Kidney epithelial cell (primary cell): ENCODE data around the gene HIC1. TPM values are rescaled to one million over a fixed set of nuclear protein-coding genes. Genes with fewer than 3 reads are reported as not detected.
"Not testable (repeated sequence)": the region's sequence is repeated elsewhere in the genome, so short reads cannot be mapped to it uniquely, and the experiment has no call there.

Experiments
- DNase-seq: peaks from one replicate; pipeline ENCODE4 v3.0.0-alpha.2; 2010; ENCODE audit warnings: low read depth
- H3K27me3 ChIP-seq: 2 replicates; pipeline ENCODE4 v1.6.0; 2011; ENCODE audit warnings: low read length; ENCODE audit not compliant: control insufficient read depth, insufficient read depth
- H3K36me3 ChIP-seq: 2 replicates; pipeline ENCODE4 v1.5.1; 2011; ENCODE audit warnings: low read length; ENCODE audit not compliant: control insufficient read depth, insufficient read depth
- H3K4me3 ChIP-seq: 2 replicates; pipeline ENCODE4 v1.5.1; 2011; ENCODE audit warnings: low read depth, mild to moderate bottlenecking, control low read depth, low read length
- total RNA-seq: library from RNA; depleted of rRNA; stranded (reverse); fragments of >200 nt; gene quantifications from 2 replicates; pipeline ENCODE4 v1.2.3, GENCODE V29; 2015
- TF ChIP-seq, protein P1 (sequence below): IDR thresholded peaks from 2 replicates; pipeline ENCODE4 v1.5.1; 2011; ENCODE audit warnings: mild to moderate bottlenecking, moderate library complexity, low read length, control low read depth, inconsistent platforms; ENCODE audit not compliant: insufficient read depth, poor library complexity, severe bottlenecking

Gene HIC1, protein sequence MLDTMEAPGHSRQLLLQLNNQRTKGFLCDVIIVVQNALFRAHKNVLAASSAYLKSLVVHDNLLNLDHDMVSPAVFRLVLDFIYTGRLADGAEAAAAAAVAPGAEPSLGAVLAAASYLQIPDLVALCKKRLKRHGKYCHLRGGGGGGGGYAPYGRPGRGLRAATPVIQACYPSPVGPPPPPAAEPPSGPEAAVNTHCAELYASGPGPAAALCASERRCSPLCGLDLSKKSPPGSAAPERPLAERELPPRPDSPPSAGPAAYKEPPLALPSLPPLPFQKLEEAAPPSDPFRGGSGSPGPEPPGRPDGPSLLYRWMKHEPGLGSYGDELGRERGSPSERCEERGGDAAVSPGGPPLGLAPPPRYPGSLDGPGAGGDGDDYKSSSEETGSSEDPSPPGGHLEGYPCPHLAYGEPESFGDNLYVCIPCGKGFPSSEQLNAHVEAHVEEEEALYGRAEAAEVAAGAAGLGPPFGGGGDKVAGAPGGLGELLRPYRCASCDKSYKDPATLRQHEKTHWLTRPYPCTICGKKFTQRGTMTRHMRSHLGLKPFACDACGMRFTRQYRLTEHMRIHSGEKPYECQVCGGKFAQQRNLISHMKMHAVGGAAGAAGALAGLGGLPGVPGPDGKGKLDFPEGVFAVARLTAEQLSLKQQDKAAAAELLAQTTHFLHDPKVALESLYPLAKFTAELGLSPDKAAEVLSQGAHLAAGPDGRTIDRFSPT
- 8.8 and 11.9 TPM in 2 replicates for total RNA-seq

DNA sequence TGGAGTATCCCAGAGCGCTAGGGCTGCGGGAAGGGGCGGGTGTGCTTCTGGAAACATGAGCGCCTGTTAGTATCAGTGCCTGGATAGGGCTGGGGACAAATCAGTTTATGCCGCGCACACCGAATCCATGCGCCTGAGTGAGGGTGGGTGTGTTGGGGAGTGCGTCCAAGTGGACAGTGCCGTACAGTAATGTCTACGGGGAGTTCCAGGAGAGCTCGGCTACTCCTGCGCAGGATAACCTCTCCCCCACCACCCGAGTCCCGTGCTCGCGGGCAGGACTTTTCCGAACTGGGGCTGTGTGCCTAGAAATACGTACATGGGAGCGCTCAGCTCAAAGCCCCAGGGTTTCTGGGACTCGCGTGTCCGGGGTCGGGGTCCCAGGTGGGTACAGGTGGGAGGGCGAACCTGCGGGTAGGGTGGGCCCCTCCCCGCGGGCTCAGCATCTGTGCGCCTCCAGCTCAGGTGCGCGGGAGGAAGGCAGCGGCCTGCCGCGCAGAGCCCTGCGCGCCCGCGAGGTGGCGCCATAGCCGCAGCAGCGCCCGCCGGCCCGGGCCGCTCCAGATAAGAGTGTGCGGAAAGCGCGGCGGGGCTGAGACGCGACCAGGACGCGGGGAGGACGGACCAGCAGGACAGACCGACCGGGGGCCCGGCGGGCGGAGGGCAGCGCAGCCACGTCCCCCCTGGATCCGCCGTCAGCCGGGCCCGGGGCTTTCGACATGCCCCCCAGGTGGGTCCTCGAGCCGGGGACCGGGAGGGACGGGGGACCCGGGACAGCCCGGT, at the start of gene HIC1:
HIC1 (plus strand) TSS at position 592 of the 780 bp plus-strand sequence. CDS start 1,588 bp downstream, outside the sequence.
- H3K4me3 ChIP-seq = peak within 1 kb of the TSS; percentile 47
- H3K27me3 ChIP-seq = peaks cover 37% of the 10 kb centered on the region
- TF ChIP-seq, protein P1, sequence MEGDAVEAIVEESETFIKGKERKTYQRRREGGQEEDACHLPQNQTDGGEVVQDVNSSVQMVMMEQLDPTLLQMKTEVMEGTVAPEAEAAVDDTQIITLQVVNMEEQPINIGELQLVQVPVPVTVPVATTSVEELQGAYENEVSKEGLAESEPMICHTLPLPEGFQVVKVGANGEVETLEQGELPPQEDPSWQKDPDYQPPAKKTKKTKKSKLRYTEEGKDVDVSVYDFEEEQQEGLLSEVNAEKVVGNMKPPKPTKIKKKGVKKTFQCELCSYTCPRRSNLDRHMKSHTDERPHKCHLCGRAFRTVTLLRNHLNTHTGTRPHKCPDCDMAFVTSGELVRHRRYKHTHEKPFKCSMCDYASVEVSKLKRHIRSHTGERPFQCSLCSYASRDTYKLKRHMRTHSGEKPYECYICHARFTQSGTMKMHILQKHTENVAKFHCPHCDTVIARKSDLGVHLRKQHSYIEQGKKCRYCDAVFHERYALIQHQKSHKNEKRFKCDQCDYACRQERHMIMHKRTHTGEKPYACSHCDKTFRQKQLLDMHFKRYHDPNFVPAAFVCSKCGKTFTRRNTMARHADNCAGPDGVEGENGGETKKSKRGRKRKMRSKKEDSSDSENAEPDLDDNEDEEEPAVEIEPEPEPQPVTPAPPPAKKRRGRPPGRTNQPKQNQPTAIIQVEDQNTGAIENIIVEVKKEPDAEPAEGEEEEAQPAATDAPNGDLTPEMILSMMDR = peak; percentile 36
- no peak for DNase-seq
- H3K36me3 ChIP-seq = no peaks in the 10 kb centered on the region

DNA sequence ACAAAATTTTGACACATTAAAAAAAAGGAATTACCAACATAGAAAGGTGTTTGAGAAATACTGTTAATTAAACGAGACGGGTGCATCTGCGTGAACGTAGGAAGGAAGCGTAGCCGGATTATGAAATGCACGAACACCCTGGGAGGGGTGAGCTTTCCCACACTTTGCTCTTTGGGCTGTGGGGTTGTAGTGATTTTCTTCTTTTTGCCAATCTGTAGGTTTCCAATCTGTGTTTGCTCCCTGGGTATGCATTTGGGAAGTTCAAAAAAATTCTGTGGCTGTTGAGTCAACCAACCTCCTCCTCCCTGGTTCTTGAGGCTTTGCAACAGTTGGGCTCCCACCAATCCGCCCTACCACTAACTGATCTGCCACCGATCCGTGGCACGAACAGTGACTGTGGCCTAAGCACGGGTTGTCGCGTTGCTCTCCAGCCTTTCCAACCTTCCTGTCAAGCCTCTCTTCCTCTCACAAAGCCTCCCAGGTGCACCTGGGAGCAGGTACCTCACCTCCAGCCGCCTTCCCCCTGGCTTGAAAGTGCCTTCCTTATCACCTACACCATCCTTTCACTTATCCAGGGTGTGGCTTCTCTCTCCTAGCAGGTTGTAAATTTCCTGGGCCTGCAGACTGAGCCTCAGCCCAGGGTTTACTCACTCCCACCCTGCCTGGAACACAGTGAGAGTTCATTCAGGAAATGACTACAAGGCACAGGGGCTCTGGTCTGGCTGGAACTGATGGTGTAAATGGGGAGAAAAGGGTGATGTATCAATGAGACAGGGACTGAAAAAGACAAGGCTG, 46.4 kb upstream of the HIC1 start:
- Histone ChIP-seq H3K36me3 (no peaks in the 10 kb centered on the region), H3K27me3 (peaks cover 5% of the 10 kb centered on the region), H3K4me3 (no peak overlapping the region)
- no peak for DNase-seq
- TF ChIP-seq, protein P1 = no peak

DNA sequence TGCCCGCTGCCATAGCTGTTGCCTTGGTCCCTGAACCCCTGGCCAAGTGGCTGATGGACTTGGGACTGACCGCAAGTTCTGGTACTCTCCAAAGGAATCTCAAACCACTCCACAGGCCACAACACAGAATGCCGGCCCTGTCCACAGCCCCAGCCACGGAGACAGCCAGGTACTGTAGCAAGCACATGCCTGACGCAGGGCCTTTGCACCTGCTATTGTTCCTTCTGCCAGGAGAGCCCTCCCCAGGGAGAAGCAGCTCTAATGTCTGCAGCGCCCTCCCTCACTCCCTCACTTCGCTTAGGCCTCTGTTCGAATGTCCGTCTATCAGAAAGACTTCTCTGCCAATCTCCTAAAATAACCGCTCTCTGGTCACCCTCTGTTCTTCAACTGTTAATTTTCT, 45.2 kb upstream of the HIC1 start:
- no peak for DNase-seq
- Histone ChIP-seq H3K27me3 (peaks cover 6% of the 10 kb centered on the region), H3K36me3 (no peaks in the 10 kb centered on the region), H3K4me3 (no peak overlapping the region)
- TF ChIP-seq, protein P1 = no peak

DNA sequence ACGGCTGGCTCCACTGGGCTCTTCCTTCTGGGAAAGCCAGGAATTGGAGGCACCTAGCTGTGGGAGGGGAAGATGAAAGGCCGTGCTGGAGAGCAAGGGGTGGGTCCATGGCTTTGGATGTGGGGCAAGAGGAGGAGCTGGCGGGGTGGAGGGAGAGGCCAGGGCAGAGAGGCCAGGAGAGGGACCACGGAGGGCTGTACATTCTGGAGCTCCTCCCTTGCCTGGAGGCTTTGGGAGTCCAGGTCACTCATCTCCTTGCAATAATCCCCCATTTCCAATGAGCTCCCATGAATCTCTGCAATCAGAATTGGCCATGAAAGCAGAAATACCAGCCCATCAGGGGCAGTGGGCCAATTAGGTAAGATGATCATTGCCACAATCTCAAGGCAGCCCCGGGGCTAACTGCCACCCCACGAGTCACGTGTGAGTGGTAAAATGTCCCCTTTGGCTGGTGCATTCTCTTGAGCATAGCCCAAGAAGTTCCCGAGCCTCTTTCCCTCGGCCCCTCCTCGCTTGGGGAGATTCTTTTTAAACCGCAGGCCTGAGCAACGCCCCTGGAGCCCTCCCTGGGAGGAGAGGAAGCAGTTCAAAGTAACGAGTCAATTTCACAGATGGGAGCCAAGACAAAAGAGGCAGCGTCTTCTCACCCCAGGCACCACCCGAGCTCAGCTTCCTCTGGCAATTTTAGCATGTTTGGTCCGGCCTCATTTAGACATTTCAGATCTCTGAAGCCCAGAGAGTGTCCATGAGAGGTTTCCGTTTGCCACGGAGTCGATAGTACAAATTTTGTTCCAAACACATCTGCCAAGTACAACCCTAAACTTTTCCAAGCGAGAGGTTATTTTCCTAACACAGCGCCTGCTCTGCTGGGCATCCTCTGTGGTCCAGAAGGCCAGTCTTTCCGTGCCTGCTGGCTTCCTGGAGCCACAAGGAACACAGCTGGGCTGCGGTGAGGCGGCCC, 43.2 kb upstream of the HIC1 start:
- TF ChIP-seq, protein P1 = no peak
- DNase-seq = no peak
- no peak overlapping the region for H3K4me3 ChIP-seq

DNA sequence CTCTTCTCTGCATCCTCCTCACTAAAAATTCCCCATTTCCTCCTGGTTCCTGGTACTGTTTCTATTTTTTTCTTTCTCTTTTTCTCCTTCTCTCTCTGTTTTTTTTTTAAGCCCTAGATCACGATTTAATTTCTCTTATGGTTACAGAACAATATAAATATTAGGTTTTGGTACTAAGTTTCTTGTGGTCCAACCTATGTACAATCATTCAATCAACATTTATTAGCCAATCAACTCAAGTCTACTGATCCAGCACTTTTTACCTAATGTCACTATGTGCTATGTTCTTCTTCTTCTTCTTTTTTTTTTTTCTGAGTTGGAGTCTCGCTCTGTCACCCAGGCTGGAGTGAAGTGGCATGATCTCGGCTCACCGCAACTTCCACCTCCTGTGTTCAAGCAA, 42.4 kb upstream of the HIC1 start:
- H3K4me3 ChIP-seq = no peak overlapping the region
- TF ChIP-seq, protein P1 = no peak
- no peak for DNase-seq
- no peaks in the 10 kb centered on the region for H3K36me3 ChIP-seq
- peaks cover 27% of the 10 kb centered on the region for H3K27me3 ChIP-seq

More for the DNA sequence above, 43.2 kb upstream of the HIC1 start:
- H3K27me3 ChIP-seq = peaks cover 19% of the 10 kb centered on the region
- H3K36me3 ChIP-seq = no peaks in the 10 kb centered on the region

DNA sequence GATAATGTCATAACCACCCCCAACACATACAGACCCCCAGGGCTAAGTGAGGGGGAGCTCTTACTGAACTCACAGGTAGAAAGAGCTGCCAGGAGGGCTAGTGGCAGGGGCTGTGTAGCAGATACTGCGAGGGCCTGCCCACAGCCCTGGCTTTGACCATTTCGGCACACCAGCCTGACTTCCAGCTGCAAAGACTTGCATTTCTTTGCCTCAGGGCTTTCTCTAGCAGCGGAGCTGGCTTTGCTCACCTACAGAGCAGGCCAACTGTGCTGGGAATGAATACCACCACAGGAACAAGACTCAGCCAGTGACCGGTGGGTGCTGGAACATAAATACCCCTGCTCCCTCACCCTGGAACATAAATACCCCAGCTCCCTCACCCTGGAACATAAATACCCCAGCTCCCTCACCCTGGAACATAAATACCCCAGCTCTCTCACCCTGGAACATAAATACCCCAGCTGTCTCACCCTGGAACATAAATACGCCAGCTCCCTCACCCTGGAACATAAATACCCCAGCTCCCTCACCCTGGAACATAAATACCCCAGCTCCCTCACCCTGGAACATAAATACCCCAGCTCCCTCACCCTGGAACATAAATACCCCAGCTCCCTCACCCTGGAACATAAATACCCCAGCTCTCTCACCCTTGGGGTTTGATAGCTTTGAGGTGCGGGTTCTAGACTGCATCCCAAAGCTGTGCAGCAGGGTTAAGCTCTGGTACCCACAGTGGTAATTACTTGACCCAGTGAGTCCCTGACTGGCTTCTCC, 41.5 kb upstream of the HIC1 start:
- not testable (repeated sequence) for H3K36me3 ChIP-seq, DNase-seq, H3K4me3 ChIP-seq
- peaks cover 35% of the 10 kb centered on the region for H3K27me3 ChIP-seq
